ENCODE results near the gene PET100.

PET100 gene

GRCh38 chr19:7614859-7615741 lies 14.5 kb upstream of the PET100 start:
- H3K4me1 ChIP-seq (ENCODE audit: control insufficient read depth, insufficient read depth, low read length), result peaks cover 5% of the 10 kb centered on the region
- H3K9ac ChIP-seq (ENCODE audit: low read length in 2 of 2), result no peak overlapping the region
- no peaks in the 10 kb centered on the region for H3K9me3 ChIP-seq (ENCODE audit: control insufficient read depth in 2 of 2, low read length in 2 of 2)
- no peak overlapping the region for H3K27ac ChIP-seq (ENCODE audit: low read length)
- no peak overlapping the region for H3K4me3 ChIP-seq (ENCODE audit: low read length in 2 of 2)
- no peaks in the 10 kb centered on the region for H3K27me3 ChIP-seq (ENCODE audit: control insufficient read depth in 1 of 2, insufficient read depth in 2 of 2, low read length in 2 of 2)
- peaks cover 3 to 8% of the 10 kb centered on the region in 2 donors for H3K36me3 ChIP-seq (ENCODE audit: control insufficient read depth in 2 of 2, insufficient read depth in 2 of 2, low read length in 2 of 2)

- Histone ChIP-seq H3K27ac (ENCODE audit: low read length) (no peak overlapping the region), H3K4me1 (ENCODE audit: control insufficient read depth, insufficient read depth, low read length) (peaks cover 5% of the 10 kb centered on the region)
Observed at GRCh38 chr19:7617172-7617571, 12.4 kb upstream of the PET100 start.

GRCh38 chr19:7617735-7618134 lies 11.9 kb upstream of the PET100 start:
- H3K27ac ChIP-seq (ENCODE audit: low read length), result no peak overlapping the region
- no peak overlapping the region for H3K9ac ChIP-seq (ENCODE audit: low read length in 2 of 2)
- peaks cover 5% of the 10 kb centered on the region for H3K4me1 ChIP-seq (ENCODE audit: control insufficient read depth, insufficient read depth, low read length)
- no peaks in the 10 kb centered on the region for H3K27me3 ChIP-seq (ENCODE audit: control insufficient read depth in 1 of 2, insufficient read depth in 2 of 2, low read length in 2 of 2)
- peaks cover 22 to 30% of the 10 kb centered on the region in 2 donors for H3K36me3 ChIP-seq (ENCODE audit: control insufficient read depth in 2 of 2, insufficient read depth in 2 of 2, low read length in 2 of 2)
- no peak overlapping the region for H3K4me3 ChIP-seq (ENCODE audit: low read length in 2 of 2)
- no peaks in the 10 kb centered on the region for H3K9me3 ChIP-seq (ENCODE audit: control insufficient read depth in 2 of 2, low read length in 2 of 2)

More at GRCh38 chr19:7617172-7617571, 12.4 kb upstream of the PET100 start:
- Histone ChIP-seq H3K9me3 (ENCODE audit: control insufficient read depth in 2 of 2, low read length in 2 of 2) (no peaks in the 10 kb centered on the region), H3K4me3 (ENCODE audit: low read length in 2 of 2) (no peak overlapping the region), H3K27me3 (ENCODE audit: control insufficient read depth in 1 of 2, insufficient read depth in 2 of 2, low read length in 2 of 2) (no peaks in the 10 kb centered on the region), H3K36me3 (ENCODE audit: control insufficient read depth in 2 of 2, insufficient read depth in 2 of 2, low read length in 2 of 2) (peaks cover 16 to 24% of the 10 kb centered on the region in 2 donors), H3K9ac (ENCODE audit: low read length in 2 of 2) (no peak overlapping the region)

- Histone ChIP-seq H3K9me3 (ENCODE audit: control insufficient read depth in 2 of 2, low read length in 2 of 2) (no peaks in the 10 kb centered on the region), H3K4me1 (ENCODE audit: control insufficient read depth, insufficient read depth, low read length) (peaks cover 5% of the 10 kb centered on the region), H3K27me3 (ENCODE audit: control insufficient read depth in 1 of 2, insufficient read depth in 2 of 2, low read length in 2 of 2) (no peaks in the 10 kb centered on the region), H3K36me3 (ENCODE audit: control insufficient read depth in 2 of 2, insufficient read depth in 2 of 2, low read length in 2 of 2) (peaks cover 27 to 35% of the 10 kb centered on the region in 2 donors), H3K9ac (ENCODE audit: low read length in 2 of 2) (no peak overlapping the region), H3K4me3 (ENCODE audit: low read length in 2 of 2) (no peak overlapping the region), H3K27ac (ENCODE audit: low read length) (no peak overlapping the region)
Observed at GRCh38 chr19:7618348-7618747, 11.2 kb upstream of the PET100 start.

GRCh38 chr19:7618771-7619510 lies 10.7 kb upstream of the PET100 start:
- Histone ChIP-seq H3K9me3 (ENCODE audit: control insufficient read depth in 2 of 2, low read length in 2 of 2) (no peaks in the 10 kb centered on the region), H3K9ac (ENCODE audit: low read length in 2 of 2) (peak overlapping the region in 1 of 2 donors; percentile 21), H3K27me3 (ENCODE audit: control insufficient read depth in 1 of 2, insufficient read depth in 2 of 2, low read length in 2 of 2) (no peaks in the 10 kb centered on the region), H3K4me1 (ENCODE audit: control insufficient read depth, insufficient read depth, low read length) (peaks cover 5% of the 10 kb centered on the region), H3K36me3 (ENCODE audit: control insufficient read depth in 2 of 2, insufficient read depth in 2 of 2, low read length in 2 of 2) (peaks cover 29 to 37% of the 10 kb centered on the region in 2 donors), H3K27ac (ENCODE audit: low read length) (no peak overlapping the region), H3K4me3 (ENCODE audit: low read length in 2 of 2) (no peak overlapping the region)

- Histone ChIP-seq H3K9me3 (ENCODE audit: control insufficient read depth in 2 of 2, low read length in 2 of 2) (no peaks in the 10 kb centered on the region), H3K4me1 (ENCODE audit: control insufficient read depth, insufficient read depth, low read length) (peaks cover 5% of the 10 kb centered on the region), H3K27ac (ENCODE audit: low read length) (no peak overlapping the region), H3K27me3 (ENCODE audit: control insufficient read depth in 1 of 2, insufficient read depth in 2 of 2, low read length in 2 of 2) (no peaks in the 10 kb centered on the region), H3K36me3 (ENCODE audit: control insufficient read depth in 2 of 2, insufficient read depth in 2 of 2, low read length in 2 of 2) (peaks cover 29 to 41% of the 10 kb centered on the region in 2 donors), H3K4me3 (ENCODE audit: low read length in 2 of 2) (no peak overlapping the region), H3K9ac (ENCODE audit: low read length in 2 of 2) (no peak overlapping the region)
Observed at GRCh38 chr19:7619671-7620441, 9.7 kb upstream of the PET100 start.

GRCh38 chr19:7620442-7621412 lies 8.9 kb upstream of the PET100 start:
- Histone ChIP-seq H3K36me3 (ENCODE audit: control insufficient read depth in 2 of 2, insufficient read depth in 2 of 2, low read length in 2 of 2) (peaks cover 30 to 42% of the 10 kb centered on the region in 2 donors), H3K4me3 (ENCODE audit: low read length in 2 of 2) (no peak overlapping the region), H3K27me3 (ENCODE audit: control insufficient read depth in 1 of 2, insufficient read depth in 2 of 2, low read length in 2 of 2) (no peaks in the 10 kb centered on the region), H3K9me3 (ENCODE audit: control insufficient read depth in 2 of 2, low read length in 2 of 2) (no peaks in the 10 kb centered on the region), H3K4me1 (ENCODE audit: control insufficient read depth, insufficient read depth, low read length) (peaks cover 5% of the 10 kb centered on the region), H3K9ac (ENCODE audit: low read length in 2 of 2) (no peak overlapping the region), H3K27ac (ENCODE audit: low read length) (no peak overlapping the region)

- H3K27ac ChIP-seq (ENCODE audit: low read length), result no peak overlapping the region
- H3K4me3 ChIP-seq (ENCODE audit: low read length in 2 of 2), result no peak overlapping the region
- H3K9ac ChIP-seq (ENCODE audit: low read length in 2 of 2), result no peak overlapping the region
- H3K9me3 ChIP-seq (ENCODE audit: control insufficient read depth in 2 of 2, low read length in 2 of 2), result no peaks in the 10 kb centered on the region
- H3K27me3 ChIP-seq (ENCODE audit: control insufficient read depth in 1 of 2, insufficient read depth in 2 of 2, low read length in 2 of 2), result no peaks in the 10 kb centered on the region
- H3K4me1 ChIP-seq (ENCODE audit: control insufficient read depth, insufficient read depth, low read length), result peaks cover 18% of the 10 kb centered on the region
- peaks cover 36 to 48% of the 10 kb centered on the region in 2 donors for H3K36me3 ChIP-seq (ENCODE audit: control insufficient read depth in 2 of 2, insufficient read depth in 2 of 2, low read length in 2 of 2)
Observed at GRCh38 chr19:7622933-7623685, 6.5 kb upstream of the PET100 start.

GRCh38 chr19:7623725-7624603 lies 5.6 kb upstream of the PET100 start:
- Histone ChIP-seq H3K9ac (ENCODE audit: low read length in 2 of 2) (no peak overlapping the region), H3K27ac (ENCODE audit: low read length) (no peak overlapping the region), H3K36me3 (ENCODE audit: control insufficient read depth in 2 of 2, insufficient read depth in 2 of 2, low read length in 2 of 2) (peaks cover 36 to 48% of the 10 kb centered on the region in 2 donors), H3K4me1 (ENCODE audit: control insufficient read depth, insufficient read depth, low read length) (peaks cover 22% of the 10 kb centered on the region), H3K27me3 (ENCODE audit: control insufficient read depth in 1 of 2, insufficient read depth in 2 of 2, low read length in 2 of 2) (no peaks in the 10 kb centered on the region), H3K9me3 (ENCODE audit: control insufficient read depth in 2 of 2, low read length in 2 of 2) (no peaks in the 10 kb centered on the region), H3K4me3 (ENCODE audit: low read length in 2 of 2) (no peak overlapping the region)
